Central memory CD4-positive, alpha-beta T cell (primary cell): ENCODE data around the gene TMEM26.
"Not testable (repeated sequence)": the region's sequence is repeated elsewhere in the genome, so short reads cannot be mapped to it uniquely, and the experiment has no call there.

Experiments
- DNase-seq: peaks from one replicate; pipeline ENCODE4 v3.0.0; 2022

Gene TMEM26

DNA sequence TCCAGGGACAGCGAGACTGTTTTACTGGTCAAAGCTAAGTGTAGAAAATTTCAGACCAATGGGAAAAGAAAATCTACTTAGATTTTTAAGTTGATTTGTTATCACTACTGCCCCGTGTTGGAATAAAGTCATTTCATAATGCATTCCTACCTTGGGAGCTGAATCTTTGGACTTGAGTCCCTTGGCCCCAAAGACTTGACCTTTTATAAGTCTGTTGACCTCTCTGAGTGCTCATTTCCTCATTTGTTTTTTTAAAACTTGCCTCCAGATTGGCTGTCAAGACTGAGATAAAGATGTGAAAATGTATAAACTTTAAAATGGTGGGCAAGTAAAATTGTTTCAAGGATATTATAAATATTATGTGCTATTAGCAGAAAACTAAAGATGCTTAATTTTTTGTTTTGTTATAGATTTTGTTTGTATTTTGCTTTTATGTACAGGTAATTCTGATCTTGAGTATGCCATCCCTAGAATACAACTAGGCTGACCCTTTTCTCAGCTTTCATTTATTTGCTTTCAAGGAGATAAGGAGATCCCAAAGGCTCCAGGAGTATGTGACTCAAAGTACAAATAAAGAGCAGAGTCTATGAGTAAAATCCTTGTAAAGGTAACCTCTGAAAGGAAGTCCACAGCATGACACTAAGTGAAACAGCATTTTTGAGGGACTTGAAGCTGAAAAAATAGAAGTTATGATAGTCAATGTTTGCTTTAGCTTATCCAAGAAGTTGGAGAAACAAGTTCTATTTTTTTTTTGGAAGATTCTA lies 54.6 kb downstream of the TMEM26 start:
- no peak for DNase-seq

DNA sequence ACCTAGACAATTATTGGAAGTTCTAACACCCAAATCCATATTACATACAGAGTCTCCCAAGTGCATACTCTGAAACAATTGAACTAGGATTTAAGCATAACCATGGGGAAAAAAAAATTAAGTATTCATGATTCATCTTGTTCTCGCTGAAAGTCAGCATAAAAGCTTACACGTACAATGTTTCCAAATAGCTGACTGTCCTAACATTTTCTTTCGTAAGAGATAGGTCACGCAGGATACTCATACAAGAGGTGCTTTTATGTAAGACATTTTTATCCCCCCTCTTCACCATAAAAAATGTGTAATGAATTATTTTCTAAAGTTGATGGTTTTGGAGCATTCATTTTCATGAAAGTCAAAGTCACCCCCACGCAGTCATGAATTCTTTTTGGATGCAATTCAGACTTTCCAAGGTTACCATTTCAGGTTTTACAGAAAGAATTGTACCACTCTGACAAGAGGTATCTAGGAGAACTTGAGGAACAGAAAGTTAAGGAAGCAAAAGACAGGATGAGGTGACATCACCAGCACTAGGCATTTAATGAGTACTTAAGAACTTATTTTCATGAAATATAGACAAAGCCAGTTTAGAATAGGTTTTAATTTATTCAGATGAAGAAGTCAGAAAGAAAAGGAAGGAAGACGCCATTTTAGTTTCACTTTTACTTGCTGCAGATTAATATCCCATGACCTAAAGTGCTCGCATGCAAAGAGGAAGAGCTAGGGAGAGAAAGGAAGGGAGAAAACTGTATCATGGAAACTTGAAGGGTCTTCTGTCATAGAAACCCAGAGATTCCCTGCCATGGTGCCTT lies 55.8 kb downstream of the TMEM26 start:
- DNase-seq, result no peak

DNA sequence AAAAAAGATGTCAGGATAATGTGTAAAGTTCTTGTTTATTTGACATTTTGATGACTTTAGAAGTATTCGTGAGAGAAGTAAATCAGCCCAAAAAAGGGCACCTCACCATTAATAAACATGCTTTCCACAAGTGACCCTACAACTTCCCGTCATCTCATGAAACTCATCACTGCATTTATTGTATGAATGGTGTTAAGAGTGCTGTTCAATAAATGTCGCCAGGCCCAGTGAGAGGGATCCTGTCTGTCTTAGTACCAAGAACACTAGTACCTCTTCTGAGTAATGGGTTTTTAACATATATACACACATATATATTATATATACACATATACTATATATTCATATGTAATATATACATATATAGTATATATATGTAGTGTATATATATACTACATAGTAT lies 61.9 kb downstream of the TMEM26 start:
- no peak for DNase-seq

DNA sequence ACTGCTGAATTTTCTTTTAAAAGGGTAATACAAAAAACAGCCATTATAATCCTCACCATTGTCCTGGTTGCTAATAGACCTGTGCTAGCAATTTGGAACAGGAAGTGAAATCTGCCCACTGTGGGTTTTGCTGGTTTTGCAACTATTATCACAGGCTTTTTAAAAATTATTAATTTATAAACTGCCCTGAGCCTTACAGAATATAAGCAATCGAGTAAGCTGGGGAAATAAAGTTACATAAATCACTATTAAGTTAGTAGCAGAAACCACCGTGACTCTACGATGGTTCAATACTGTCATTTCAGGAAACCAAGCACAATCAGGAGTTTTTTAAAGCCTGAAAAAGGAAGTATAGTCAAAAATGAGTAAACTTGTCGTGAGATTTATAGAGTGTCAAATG lies 62.3 kb downstream of the TMEM26 start:
- no peak for DNase-seq

DNA sequence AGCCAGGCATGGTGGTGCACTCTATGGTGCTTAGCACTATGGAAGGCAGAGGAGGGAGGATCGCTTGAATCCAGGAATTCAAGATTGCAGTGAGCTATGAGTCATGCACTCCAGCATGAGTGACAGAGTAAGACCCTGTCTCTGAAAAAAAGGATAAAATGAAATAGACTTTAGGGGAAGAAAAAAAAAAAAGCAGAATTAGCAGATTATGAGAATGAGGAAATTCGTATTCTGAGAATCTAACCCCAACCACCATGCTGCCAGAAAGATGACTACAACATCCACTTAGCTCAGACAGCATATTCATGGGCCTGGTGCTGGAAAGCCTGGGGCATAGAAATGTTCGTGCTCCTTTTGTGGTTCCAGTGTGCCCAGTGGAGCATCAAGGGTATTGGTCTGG lies 63.3 kb downstream of the TMEM26 start:
- no peak for DNase-seq

DNA sequence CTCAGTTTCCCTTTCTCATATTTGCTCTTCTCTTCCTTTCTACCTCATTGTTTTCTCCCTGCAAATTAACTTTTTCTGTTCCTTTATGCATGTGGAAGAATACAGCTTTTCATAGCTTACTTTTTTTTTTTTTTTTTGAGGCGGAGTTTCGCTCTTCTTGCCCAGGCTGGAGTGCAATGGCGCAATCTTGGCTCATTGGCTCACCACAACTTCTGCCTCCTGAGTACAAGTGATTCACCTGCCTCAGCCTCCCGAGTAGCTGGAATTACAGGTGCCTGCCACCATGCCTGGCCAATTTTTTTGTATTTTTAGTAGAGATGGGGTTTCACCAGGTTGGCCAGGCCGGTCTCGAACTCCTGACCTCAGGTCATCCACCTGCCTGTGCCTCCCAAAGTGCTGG lies 64.2 kb downstream of the TMEM26 start:
- not testable (repeated sequence) for DNase-seq

DNA sequence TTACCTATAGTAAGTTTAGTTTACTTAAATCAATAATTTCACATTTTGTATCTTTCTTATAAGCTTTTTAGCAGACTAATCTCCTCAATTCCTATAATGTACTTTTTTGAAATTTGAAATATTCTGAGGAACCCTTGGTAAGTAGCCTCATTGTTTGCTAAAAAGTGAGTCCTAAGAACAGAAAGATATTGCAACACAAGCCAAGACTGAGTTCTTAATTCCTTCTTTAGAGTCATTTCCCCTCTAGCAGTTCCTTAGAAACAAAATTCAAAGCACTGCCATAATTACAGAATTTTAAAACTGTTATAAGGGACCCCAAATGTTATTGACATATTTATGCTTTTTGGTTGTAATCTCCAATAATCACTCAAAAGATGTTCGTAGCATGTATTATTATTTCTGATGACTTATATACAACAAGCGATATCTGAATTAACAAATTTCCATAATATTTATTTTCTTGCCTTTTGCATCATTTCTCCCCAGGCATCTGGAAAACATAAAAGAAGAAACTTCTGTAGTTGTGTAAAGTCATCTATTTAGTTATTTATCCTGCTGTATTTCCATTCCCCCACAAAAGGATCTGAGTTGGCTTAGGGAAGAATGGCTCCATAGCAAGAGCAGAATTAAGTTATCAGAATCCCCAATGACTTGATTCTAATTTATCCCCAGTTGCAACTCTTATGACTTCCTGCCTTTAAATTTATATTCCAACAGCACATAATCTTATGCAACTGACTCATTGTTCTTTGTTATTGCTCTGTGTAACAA lies 67.8 kb downstream of the TMEM26 start:
- no peak for DNase-seq

DNA sequence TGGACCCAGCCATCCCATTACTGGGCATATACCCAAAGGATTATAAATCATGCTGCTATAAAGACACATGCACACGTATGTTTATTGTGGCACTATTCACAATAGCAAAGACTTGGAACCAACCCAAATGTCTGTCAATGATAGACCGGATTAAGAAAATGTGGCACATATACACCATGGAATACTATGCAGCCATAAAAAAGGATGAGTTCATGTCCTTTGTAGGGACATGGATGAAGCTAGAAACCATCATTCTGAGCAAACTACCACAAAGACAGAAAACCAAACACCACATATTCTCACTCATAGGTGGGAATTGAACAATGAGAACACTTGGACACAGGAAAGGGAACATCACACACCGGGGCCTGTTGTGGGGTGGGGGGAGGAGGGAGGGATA lies 72.0 kb downstream of the TMEM26 start:
- DNase-seq, result not testable (repeated sequence)

DNA sequence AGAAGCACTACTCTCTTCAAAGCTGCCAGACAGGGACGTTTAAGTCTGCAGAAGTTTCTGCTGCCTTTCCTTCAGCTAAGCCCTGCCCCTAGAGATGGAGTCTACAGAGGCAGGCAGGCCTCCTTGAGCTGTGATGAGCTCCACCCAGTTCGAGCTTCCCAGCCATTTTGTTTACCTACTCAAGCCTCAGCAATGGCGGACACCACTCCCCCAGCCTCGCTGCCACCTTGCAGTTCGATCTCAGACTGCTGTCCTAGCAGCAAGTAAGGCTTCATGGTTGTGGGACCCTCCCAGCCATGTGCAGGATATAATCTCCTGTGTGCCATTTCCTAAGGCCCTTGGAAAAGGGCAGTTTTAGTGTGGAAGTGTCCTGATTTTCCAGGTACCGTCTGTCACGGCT lies 74.3 kb downstream of the TMEM26 start:
- DNase-seq, result no peak

DNA sequence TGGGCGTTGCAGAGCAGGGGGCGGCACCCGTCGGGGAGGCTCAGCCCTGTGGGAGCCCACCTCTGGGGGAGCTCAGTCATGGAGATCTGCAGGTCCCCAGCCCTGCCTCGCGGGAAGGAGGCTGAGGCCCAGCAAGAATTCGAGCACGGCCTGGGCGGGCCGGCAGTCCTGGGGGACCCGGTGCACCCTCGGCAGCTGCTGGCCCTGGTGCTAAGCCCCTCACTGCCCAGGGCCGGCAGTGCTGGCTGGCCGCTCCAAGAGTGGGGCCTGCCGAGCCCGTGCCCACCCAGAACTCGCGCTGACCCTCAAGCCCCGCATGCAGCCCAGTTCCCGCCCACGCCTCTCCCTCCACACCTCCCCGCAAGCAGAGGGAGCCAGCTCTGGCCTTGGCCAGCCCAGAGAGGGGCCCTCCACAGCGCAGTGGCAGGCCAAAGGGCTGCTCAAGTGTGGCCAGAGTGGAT lies 76.2 kb downstream of the TMEM26 start:
- no peak for DNase-seq

DNA sequence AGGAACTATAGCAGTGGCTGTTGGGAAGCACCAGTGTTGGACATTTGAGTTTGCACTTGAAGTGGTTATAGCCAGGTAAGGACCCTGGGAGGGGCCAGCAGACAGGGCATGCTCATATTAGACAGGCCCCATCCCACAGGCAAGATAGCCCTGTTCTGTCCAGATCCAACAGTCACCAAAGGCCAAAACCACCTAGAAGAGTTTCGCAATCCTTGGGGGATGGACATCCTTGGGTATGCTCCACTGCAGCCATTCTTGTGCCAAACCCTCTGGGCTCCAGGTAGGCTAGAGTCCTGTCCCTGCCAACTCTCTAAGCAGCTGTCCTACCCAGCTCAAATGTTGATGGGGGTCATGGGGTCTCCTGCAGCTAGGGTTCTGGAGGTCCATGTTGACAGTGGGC lies 76.8 kb downstream of the TMEM26 start:
- no peak for DNase-seq

DNA sequence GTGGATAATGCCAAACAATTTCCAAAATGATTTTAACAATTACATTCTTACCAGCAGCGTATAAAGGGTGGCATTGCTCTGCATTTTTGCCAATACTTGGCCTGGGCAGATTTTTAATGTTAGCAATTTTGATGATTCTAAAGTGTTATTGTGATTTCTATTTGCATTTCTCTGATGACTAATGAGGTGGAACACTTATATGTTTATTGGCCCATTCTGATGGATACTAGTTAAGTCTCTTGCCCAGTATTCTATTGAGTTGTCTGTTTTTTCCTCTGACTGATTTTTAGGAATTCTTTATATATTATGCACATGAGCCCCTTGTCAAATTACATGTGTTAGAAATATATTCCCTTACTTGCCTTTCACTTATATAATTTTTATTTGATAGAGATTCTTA lies 86.8 kb downstream of the TMEM26 start:
- no peak for DNase-seq

DNA sequence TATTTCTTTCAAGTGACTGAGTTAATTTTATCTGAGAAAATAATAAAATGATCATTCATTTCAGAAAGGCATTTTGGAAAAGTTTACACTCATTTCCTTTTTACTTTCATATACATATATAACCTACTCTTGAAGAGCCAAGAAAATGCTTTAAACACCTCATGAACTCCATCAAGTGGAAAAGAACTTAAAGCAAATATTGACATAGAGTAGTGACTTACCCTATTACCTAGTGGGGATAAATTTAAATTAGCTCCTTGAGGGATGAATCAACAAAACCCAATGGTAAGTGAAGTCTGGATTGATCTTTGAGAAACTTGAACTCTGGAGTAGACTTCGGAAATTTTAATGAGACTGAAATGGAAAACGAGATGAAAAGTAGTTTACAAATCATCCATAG lies 88.6 kb downstream of the TMEM26 start:
- no peak for DNase-seq

DNA sequence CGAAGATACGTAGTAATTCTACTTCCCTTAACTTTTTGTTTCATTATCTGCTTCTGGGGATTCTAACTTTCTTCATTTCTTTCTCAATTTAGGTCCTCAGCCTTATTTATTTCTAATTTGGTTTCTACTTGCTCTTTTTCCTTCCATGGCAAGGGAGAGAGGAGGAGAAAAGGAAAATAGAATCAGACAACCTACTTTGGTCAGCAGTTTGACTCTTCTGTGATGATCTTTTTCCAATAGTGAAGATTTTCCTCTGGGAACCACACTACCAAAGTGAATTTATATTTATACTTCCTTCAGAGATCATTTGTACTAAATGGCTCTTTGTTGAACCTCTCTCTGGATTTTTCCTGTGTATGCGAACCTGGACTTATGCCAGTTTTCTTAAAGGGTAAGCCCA lies 90.2 kb downstream of the TMEM26 start:
- DNase-seq, result no peak

DNA sequence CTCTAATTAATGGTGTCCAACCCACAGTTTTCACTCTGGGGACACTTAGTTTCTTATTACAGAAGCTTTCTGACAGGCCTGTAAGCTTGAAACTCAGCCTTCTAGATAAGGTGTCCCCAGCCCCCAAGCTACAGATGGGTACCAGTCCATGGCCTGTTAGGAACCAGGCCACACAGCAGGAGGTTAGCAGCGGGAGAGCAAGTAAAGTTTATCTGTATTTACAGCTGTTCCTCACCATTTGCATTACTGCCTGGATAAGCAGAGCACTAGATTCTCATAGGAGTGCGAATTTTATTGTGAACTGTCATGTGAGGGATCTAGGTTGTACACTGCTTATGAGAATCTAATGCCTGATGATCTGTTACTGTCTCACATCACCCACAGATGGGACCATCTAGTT lies 93.7 kb downstream of the TMEM26 start:
- DNase-seq, result no peak

DNA sequence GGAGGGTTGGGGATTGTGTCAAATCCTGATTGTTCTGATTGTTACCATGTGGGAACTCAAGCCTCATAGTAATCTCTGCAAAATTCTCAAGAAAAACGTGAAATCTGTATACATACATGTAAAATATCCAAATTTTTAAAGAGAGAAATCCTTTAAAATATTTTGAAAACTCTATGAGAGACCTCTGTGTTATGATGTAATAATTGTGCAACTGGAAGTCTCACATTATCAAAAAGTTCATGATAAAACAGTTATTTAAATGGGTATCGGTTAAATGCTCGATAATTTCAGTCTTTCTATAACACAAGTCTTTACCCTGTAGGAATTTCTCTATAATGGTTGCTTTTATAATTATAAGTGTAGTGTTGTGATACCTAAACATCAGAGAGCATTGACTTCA lies 95.5 kb downstream of the TMEM26 start:
- DNase-seq, result no peak
